Stomach (tissue), 4 donors: ENCODE measurements around the gene B4GALNT1.

Source experiments
- POLR2A ChIP-seq, 4 donors: fragments of 450-650 bp; IDR thresholded peaks; one replicate each; pipeline ENCODE4 v1.6.1; 2016; ENCODE audit warnings: antibody characterized with exemption in 4 of 4, control low read depth in 2 of 4, mild to moderate bottlenecking in 1 of 4, moderate library complexity in 1 of 4
- TF ChIP-seq, protein P1 (sequence below), 7 experiments: fragments of 450-650 bp in 4 of 7; fragments of 200-600 bp in 3 of 7; sonication (generic) in 3 of 7; IDR thresholded peaks; one replicate each; pipeline ENCODE4 v1.5.1; 2016 to 2019; ENCODE audit warnings: antibody characterized with exemption in 7 of 7, control low read depth in 2 of 7, mild to moderate bottlenecking in 1 of 7

DNA sequence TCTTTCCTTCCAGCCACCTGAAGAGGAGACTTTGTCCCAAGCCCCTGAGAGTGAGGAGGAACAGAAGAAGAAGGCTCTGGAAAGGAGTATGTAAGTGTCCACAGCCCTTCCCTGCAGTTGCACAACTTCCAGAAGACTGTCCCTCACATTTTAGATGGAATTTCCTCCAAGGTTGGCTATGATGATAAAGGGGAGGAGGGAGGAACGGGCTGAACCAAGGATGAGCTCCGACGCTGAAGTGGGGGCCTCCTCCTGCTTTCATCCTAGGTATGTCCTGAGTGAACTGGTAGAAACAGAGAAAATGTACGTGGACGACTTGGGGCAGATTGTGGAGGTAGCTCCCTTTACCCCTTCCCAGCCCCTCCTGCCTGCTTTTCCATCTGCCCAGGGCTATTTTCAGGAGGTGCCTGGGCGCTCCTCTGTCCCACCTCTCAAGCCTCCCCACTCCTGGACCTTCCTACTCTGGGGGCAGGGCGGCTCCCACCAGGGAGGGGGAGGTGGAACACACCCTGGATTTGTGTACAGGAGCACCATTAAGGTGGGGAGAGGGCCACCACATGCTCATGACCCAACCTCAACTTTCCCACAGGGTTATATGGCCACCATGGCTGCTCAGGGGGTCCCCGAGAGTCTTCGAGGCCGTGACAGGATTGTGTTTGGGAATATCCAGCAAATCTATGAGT is 19.4 kb downstream of the B4GALNT1 start:
- TF ChIP-seq POLR2A (IDR thresholded peaks at IDR 0.05), result no peak
- TF ChIP-seq, protein P1, sequence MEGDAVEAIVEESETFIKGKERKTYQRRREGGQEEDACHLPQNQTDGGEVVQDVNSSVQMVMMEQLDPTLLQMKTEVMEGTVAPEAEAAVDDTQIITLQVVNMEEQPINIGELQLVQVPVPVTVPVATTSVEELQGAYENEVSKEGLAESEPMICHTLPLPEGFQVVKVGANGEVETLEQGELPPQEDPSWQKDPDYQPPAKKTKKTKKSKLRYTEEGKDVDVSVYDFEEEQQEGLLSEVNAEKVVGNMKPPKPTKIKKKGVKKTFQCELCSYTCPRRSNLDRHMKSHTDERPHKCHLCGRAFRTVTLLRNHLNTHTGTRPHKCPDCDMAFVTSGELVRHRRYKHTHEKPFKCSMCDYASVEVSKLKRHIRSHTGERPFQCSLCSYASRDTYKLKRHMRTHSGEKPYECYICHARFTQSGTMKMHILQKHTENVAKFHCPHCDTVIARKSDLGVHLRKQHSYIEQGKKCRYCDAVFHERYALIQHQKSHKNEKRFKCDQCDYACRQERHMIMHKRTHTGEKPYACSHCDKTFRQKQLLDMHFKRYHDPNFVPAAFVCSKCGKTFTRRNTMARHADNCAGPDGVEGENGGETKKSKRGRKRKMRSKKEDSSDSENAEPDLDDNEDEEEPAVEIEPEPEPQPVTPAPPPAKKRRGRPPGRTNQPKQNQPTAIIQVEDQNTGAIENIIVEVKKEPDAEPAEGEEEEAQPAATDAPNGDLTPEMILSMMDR (IDR thresholded peaks at IDR 0.05), result no peak
